Embryonic facial prominence (tissue), 1 donor: ENCODE data around the gene MCU.

Experiments
- DNase-seq: peaks from one replicate; pipeline ENCODE4 v3.0.0-alpha.2; 2016; ENCODE audit errors: extremely low spot score

MCU gene

DNA sequence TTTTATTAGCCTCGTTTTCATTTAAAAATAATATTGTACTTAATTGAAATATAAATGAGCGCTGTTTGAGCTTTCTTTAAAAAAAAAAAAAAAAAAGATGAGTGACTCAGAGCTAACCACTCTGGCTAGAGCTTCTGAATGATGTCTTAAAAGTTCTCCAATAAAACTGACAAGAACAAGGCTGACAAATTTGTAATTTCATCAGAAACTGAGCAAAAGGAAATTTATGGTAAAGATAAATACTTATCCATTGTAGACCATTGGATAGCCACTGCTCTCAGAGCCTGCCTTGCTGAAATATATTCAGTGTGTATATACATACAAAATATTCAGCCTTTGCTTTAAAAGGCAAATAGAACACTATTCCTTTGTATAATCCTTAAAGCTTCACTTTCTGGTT is 110.4 kb downstream of the MCU start:
- DNase-seq = no peak

DNA sequence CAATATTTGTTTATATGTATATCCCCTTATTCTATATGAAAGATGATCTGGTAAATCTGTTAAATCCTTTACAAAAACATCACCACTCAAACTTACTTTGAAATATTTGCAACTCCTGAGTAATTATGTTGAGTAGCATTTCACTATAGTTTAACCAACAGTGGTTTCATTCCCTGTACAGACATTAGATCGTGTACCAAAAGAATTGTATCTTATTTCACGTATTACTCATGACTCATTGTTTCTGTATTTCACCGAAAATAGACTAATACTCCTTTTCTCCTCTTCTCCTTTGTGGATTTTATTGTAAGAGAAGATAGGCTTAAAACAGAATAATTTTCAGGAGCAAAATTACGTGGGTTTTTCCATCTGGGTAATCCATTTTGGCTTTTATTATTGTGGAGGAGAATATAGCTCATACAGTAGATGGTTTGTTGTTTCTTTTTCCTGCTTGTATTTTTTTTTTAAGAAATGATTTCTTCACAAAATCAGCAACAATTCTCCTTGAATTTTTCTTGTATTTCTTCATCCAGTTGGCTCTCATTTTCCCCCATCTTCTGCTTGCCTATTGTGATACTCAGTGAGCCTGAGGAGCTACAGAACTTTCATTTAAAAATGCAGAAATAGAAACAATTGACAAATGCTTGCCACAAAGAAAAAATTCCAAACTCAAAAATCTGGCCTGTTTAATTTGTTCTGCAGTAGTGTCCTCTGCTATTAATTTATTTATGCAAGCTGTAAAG is 111.0 kb downstream of the MCU start:
- no peak for DNase-seq

DNA sequence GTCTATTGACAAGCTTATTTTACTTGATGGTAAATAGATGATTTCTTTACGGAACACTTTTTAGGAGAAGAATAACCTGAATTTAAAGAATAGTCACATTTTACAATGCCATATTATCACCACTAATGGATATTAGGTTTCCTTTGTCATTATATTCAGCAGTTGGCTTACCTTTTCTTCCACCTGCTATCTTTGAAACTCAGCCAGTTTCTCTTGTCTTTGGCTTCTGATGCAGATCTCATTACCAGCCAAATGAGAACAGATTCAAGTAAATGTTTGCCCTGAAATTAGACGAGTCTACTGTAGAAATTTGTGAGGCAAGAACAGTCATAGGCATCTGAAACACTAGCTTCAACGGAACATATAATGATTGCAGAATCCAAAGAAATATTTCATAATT is 116.1 kb downstream of the MCU start:
- no peak for DNase-seq

DNA sequence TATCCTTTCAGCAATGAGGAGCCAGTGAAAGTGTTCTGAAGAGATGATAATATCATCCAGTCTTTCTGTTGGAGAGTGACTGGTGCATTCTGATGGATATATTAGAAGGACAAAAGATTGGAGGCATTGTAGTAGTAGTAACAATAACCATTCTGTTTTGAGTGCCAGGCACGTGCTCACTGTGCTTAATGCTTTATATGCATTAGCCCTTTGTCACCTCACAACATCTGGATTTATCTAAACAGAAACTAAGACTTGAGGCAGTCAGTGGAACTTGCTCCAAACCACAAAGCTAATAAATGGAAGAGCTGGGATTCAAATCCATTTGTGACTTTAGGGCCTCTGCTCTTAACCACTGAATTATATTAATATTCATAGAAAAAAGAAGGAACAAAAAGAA is 117.1 kb downstream of the MCU start:
- no peak for DNase-seq

DNA sequence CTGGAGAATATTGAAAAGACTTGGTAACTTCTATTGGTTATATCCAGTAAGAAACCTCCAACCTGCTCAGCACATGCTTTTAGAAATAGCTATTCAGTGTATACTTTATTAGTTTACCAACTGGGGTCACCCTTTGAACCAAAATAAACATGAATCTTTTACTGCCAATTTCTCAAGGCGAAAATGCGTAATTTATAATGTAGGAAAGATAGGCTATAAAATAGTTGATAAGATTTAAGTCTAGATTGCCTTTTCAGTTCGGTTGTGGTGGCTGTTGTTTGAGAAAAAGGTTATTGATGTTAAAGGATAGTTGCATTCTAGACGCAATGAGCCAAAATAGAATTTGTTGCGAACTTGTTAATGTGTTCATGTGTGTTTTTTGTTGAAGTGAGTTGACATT is 119.0 kb downstream of the MCU start:
- DNase-seq = no peak

DNA sequence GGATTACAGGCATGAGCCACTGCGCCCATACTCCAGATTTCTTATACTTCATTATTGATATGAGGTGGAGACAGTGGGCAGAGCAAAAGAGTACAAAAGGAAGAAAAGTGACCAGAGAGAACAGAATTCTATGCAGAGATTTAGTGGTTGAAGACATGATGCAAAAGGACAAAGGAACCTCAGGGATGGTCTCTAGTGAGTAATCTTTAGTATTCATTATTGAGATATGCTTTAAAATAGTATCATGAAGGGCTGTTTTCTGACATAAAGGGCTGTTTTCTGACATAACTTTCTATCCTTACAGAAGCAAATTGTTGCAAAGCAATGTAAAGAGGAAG is 120.4 kb downstream of the MCU start:
- DNase-seq = no peak

DNA sequence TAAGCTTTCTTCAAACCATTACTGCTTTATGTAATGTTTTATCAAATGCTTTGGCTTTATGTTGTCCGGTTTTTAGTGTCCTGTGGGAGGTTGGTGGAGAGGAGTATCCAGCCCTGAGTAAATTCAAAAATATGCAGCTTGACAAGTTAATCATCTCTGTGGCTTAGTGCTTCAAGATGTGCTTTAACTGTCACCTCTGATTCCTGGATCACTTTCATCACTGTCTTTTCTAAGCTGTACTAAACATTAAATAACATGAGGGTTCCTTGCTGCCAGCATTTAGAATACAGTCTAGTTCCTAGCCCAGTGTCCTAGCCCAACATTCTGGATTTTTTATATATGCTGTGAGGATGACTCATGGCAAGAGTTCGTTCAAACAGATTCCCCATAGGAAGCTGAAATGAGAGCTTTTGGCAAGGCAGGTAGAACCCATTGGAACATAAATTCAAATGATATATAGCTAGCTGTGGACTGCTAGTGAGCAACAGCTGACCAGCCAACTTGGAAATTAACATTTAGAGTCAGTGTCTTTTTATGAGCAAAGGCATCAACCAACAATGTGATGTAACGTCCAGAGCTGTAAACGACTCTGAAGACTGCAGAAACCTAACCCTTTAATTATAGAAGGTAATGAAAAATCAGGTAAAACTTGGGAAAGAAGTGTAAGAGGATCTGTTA is 120.9 kb downstream of the MCU start:
- DNase-seq = peak; percentile 30

DNA sequence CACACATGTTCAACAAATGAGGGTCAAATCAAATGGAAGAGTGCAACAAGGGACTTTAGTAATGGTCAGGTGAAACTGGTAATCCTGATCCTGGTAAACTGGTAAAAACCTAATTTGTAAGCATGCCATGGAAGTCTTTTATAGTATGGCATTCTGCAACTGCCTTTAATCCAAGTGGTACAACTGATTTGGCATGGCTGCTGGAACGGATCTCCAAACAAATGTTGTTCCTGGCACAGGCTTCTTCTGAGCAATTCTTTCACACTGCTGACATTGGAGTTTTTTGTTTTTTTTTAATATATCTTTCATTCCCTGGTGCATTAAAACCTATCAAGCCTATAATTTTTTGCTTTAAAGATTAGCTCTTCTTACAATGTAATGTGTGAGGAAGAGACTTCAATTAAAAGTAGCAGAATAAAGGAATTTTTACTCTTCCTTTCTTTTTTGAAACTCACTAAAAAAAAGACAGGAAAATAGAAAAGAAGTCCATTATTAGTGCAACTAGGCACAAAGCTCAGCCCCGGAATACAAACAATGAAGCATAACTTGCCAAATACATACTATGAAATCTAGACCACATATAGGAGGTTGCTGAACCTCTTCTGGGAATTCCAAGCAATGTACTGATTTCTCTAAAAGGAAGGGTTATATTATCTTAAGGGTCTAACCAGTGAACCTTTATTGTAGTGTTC is 122.3 kb downstream of the MCU start:
- DNase-seq = no peak

DNA sequence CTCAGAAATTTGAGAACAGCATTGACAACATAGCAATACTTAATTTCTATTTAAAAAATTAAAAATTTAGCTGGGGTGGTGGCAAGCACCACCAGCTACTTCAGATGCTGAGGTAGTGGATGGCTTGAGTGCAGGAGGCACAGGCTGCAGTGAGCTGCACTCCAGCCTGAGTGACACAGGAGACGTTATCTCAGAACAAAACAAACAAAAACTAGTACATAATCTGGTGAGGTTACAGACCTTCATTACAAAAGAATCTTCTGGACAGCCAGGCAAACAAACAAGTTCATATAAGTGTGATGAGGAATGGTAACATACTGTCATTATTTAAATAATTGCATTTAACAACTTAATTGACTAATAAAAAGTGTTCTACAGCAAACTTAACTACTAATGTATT is 124.6 kb downstream of the MCU start:
- DNase-seq = no peak

DNA sequence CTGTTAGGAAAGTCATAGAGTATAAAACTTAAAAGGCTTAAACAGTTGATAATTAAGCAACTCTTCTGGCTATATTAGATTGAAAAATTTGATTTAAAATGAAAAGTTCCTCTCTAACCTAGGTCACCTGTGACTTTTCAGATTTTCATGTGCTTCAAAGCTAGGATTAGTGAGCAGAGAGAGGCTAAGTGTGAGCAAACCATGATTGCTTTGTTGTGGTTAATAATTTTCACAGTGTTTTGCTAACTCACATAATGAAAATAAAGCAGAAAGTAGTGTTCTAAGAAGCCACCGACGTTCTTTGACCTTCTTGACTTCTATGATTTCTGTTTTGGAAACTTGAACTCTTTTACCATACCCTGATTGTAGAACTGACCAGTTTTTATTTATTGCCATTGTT is 126.1 kb downstream of the MCU start:
- no peak for DNase-seq

DNA sequence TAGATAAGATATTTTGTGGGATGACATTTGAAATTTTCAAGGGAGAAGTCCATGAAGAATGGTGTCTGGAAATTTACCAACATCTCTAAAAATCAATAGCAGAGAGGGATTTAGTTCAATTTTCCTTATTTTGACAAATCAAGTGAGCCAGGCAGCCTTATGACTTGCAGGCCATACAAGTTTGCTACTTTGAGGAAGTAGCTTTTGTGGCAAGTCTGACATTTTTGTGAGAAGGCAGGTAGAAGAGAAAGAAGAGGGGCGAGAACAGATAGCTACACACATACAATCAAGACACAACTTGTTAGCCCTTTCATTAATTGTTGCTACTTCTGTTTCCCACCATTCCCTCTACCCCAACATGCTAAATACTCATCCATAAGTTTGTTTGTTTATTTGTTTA is 127.1 kb downstream of the MCU start:
- no peak for DNase-seq

DNA sequence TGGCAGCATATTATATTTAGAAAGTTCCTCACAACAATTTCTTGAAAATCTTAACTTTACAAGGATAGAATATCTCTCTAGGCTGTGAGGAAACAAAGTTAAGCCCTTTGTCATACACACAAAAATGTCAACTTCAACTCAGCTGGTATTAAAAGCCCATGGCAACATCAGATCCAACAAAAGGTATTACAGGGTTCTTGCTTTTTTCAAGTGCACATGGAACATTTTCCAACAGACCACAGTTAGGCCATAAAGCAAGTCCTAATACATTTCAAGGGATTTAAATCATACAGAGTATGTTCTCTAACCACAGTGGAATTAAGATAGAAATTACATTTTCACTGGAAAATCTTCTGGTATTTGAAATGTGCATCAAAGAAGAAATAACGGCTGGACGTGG is 129.7 kb downstream of the MCU start:
- DNase-seq = no peak

DNA sequence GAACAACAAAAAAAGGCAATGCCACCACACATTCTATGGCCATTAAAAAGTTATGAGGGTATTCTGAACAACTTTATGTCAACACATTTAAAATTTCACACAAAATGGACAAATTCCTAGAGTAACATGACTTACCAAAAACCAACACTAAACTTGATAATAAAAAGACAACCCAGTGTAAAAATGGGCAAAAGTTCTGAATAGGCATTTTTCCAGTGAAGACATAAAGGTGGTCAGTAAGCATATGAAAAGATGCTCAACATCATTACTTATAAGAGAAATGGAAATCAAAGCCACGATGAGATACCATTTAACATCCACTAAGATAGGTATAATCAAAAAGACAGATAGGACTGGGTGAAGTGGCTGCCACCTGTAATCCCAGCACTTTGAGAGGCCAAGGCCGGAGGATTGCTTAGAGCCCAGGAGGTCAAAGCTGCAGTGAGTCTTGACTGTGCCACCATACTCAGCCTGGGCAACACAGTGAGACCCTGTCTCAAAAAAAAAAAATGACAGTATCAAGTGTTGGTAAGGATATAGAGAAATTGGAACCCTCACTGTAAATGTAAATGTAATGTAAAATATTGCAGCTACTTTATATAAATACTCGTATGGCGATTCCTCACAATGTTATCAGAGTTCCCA is 130.5 kb downstream of the MCU start:
- DNase-seq = no peak

DNA sequence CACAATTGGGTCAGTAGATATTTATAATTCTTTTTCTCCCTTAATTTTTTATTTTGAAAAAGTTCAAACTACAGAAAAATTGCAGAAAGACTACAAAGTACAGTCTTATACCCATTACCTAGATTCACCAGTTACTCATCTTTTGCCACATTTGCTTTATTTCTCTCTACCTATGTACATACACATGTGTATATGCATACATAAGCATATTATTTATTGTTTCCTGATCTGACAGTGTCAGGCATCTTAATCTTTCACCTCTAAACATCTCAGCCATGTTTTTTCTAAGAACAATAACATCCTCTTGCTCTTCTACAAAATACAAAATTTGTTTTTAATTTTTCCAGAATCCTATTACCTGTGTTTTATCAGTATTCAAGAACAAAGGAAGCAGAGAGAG is 133.2 kb downstream of the MCU start:
- DNase-seq = no peak

DNA sequence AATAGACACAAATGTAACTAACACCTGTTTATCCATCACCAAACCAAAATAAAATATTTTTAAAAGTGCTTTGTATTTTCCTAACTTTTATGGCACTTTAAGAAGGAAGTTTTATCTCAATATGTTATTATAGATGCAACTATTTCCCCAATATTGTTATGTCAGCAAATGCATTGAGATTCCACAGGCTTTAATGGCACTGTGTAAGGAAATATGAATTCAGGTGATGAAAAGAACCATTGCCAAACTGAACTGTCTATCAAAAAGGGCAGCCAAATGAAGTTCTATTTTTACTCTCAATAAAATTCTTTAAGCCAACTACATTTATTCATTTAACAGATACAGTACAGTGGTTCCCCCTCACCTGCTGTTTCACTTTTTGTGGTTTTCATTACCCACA is 134.4 kb downstream of the MCU start:
- DNase-seq = no peak

DNA sequence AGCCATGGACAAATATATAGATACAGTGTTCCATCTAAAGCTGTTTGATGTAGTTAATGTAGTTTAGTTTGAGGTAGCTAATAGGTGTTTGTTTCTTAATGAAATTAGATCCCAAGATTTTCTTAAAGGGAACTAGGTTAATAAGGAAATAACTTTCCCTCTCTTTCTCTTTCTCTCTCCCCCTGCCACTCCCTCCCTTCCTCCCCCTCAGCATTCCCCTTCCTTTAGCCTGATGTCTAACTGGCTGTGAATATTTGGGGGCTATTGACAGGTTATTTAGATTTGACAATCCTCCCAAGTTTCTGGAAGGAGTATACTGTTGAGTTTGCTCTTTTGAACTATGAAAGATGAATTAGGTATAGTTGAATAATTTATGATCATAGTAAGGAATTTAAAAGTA is 136.4 kb downstream of the MCU start:
- DNase-seq = no peak

DNA sequence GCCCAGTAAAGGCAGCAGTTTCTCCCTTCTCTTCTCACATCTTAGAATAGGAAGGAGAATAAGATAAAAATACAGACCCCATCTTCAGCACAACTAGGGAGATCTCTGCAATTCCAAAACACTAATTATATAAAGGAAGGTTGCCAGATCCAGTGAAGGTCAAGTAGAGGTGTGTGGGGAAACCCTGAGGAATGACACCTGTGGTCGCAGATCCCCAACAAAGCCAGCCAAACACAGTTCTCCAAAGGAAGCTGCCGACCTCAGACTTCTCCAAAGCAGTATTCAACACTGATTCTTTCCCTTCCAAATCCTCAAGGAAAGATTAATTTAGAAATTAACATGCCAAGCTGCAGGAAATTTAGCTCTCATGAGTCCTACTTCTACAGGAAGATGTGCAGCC is 138.7 kb downstream of the MCU start:
- DNase-seq = no peak

DNA sequence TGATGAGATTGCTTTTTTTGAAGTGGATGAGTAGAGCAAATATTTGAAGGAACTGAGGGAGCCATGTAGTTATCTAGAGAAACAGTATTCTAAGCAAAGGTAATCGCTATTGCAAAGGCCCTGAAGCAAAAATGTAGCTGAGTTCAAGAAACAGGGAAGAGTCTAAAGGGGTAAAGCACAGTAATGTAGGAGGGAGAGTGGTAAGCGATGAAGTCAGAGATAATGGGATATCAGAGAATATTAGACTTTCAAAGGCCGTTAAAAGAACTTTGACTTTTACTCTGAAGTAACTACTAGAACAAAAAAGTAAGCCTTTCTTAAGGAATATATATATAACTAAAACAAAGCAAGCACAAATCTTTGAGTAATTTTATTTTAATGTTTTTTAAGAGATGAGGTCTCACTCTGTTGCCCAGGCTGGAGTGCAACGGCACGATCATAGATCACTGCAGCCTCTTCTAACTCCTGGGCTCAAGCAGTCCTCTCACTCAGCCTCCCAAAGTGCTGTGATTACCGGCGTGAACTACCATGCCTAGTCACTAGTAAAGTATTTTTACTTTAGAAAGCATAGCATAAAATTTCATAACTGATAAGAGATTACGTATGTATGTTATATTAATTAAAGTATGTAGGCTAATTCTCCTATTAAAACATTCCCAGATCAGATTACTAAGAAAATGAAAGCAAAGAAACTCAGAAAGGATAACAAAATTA is 139.9 kb downstream of the MCU start:
- DNase-seq = no peak

DNA sequence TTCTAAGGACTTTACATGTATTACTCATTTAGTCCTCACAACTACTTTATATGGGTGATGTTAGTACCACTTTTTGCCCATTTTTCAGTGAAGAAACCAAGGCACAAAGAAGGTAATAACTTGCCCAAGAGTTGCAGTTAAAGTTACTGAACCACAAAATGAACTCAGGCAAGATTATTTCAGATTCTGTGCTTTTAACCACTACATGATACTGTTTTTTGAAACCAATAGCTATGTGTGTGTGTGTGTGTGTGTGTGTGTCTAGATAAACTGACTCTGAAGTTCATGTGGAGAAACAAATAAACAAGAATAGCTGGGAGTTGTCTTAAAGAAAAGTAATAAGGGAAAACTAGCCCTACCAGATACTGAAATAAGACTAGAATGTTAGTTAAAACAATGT is 140.8 kb downstream of the MCU start:
- no peak for DNase-seq

DNA sequence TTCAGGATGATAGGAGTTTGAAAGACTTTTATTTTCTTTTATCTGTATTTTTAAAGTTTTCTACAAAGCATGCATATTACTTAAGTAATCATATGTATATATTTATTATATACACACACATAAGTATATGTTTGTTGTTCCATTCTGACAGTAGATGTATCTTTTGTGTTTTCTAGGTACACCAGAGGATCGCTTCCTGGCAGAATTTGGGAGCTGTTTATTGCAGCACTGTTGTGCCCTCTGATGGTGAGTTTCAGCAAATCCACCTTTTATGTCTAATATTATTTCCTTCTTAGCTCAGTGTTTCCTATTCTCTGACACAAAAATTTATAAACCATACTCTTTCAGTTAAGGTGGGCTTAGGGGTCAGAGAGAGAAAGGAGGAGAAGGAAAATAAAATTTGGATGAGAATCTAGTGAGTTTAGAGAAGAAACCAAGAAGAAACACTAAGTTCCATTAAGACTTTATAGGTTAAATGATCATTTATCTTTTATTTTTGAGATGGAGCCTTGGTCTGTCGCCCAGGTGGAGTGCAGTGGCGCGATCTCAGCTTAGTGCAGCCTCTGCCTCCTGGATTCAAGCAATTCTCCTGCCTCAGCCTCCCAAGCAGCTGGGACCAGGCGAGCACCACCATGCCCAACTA is 142.4 kb downstream of the MCU start:
- DNase-seq = peak; percentile 66

DNA sequence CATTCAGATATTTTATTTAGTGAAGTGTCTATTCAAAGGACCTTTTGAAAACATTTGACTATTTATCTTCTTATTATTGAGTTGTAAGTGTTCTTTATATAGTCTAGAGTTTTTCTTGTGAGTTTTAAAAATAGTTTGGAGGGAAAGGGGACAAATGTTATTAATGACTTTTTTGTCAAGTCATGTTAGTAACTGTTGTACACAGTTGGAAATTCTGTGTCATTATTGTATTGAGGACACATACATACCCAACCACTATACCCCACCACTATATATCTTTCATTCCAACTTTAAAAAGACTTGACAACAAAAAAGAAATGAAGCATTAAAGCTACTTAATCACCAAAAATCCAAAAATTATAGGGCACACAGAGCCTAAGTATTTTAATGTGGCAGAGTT is 148.4 kb downstream of the MCU start:
- no peak for DNase-seq

DNA sequence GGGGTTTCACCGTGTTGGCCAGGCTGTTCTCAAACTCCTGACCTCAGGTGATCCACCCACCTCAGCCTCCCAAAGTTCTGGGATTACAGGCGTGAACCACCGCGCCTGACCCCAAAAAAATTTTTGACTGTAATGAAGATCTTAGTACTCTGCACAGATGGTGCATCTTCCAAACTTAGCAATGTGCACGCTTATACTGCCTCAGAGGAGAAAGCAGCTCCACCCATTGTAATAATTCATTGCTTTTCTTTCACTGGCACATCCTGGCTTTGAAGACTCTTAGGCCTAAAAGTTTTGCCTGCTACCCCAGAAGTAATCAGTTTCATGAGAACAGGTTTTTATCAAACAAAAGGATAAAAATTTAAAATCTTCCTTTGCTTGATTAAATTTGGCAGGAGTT is 149.5 kb downstream of the MCU start:
- DNase-seq = no peak
